ENCODE results near the gene ABCC8.

Gene ABCC8

GRCh38 chr11:17415523-17416104 is 61.0 kb downstream of the ABCC8 start:
- Histone ChIP-seq H3K27me3 (ENCODE audit: control insufficient read depth in 1 of 2, insufficient read depth in 1 of 2, low read length in 2 of 2) (peaks cover 36 to 75% of the 10 kb centered on the region in 2 experiments), H3K14ac (ENCODE audit: low read length in 2 of 2) (no peak overlapping the region), H3K27ac (ENCODE audit: low read length, poor library complexity, severe bottlenecking) (no peak overlapping the region), H3K4me3 (ENCODE audit: insufficient read depth in 1 of 2, low read depth in 1 of 2, low read length in 2 of 2) (no peak overlapping the region), H3K36me3 (ENCODE audit: control insufficient read depth in 1 of 2, insufficient read depth in 2 of 2, low read depth in 1 of 2, low read length in 2 of 2) (no peaks in the 10 kb centered on the region), H2BK12ac (ENCODE audit: low read length in 2 of 2) (no peak overlapping the region), H4K91ac (ENCODE audit: low read length) (no peak overlapping the region), H3K23ac (ENCODE audit: low read length in 2 of 2) (no peak overlapping the region), H3K4me2 (ENCODE audit: low read length, poor library complexity, severe bottlenecking) (no peak overlapping the region), H2BK120ac (ENCODE audit: low read depth, low read length) (no peak overlapping the region), H3K9me3 (ENCODE audit: control insufficient read depth, low read length) (no peaks in the 10 kb centered on the region), H3K9ac (ENCODE audit: low read length) (no peak overlapping the region), H3K4ac (ENCODE audit: low read depth in 1 of 2, low read length in 2 of 2) (no peak overlapping the region), H2AFZ (ENCODE audit: low read depth, low read length) (no peak overlapping the region), H4K8ac (ENCODE audit: low read length) (no peak overlapping the region), H2AK5ac (ENCODE audit: low read length, severe bottlenecking) (no peak overlapping the region), H3K79me1 (replicated peaks; ENCODE audit: low read length, poor library complexity, severe bottlenecking) (no peaks in the 10 kb centered on the region), H2BK15ac (ENCODE audit: low read depth, poor library complexity, severe bottlenecking) (no peak overlapping the region), H2BK5ac (ENCODE audit: low read depth, low read length, poor library complexity, severe bottlenecking) (no peak overlapping the region), H3K18ac (ENCODE audit: low read depth in 1 of 2, low read length in 2 of 2) (no peak overlapping the region), H3K4me1 (ENCODE audit: control insufficient read depth, insufficient read depth, low read depth, low read length) (no peaks in the 10 kb centered on the region)
- WGBS, result 58% methylated on average over 6 of the region's 6 CpGs
- DNase-seq, result no peak

- Histone ChIP-seq H2BK12ac (ENCODE audit: low read length in 2 of 2) (no peak overlapping the region), H3K4ac (ENCODE audit: low read depth in 1 of 2, low read length in 2 of 2) (no peak overlapping the region), H3K4me2 (ENCODE audit: low read length, poor library complexity, severe bottlenecking) (no peak overlapping the region), H3K9ac (ENCODE audit: low read length) (no peak overlapping the region), H3K4me1 (ENCODE audit: control insufficient read depth, insufficient read depth, low read depth, low read length) (no peaks in the 10 kb centered on the region), H3K36me3 (ENCODE audit: control insufficient read depth in 1 of 2, insufficient read depth in 2 of 2, low read depth in 1 of 2, low read length in 2 of 2) (no peaks in the 10 kb centered on the region), H3K9me3 (ENCODE audit: control insufficient read depth, low read length) (no peaks in the 10 kb centered on the region), H3K23ac (ENCODE audit: low read length in 2 of 2) (no peak overlapping the region), H4K8ac (ENCODE audit: low read length) (no peak overlapping the region), H2BK120ac (ENCODE audit: low read depth, low read length) (no peak overlapping the region), H2BK5ac (ENCODE audit: low read depth, low read length, poor library complexity, severe bottlenecking) (no peak overlapping the region), H2AFZ (ENCODE audit: low read depth, low read length) (no peak overlapping the region), H2AK5ac (ENCODE audit: low read length, severe bottlenecking) (no peak overlapping the region), H3K14ac (ENCODE audit: low read length in 2 of 2) (no peak overlapping the region), H3K79me1 (replicated peaks; ENCODE audit: low read length, poor library complexity, severe bottlenecking) (no peaks in the 10 kb centered on the region), H4K91ac (ENCODE audit: low read length) (no peak overlapping the region), H3K27me3 (ENCODE audit: control insufficient read depth in 1 of 2, insufficient read depth in 1 of 2, low read length in 2 of 2) (peaks cover 34 to 74% of the 10 kb centered on the region in 2 experiments), H2BK15ac (ENCODE audit: low read depth, poor library complexity, severe bottlenecking) (no peak overlapping the region), H3K27ac (ENCODE audit: low read length, poor library complexity, severe bottlenecking) (no peak overlapping the region), H3K4me3 (ENCODE audit: insufficient read depth in 1 of 2, low read depth in 1 of 2, low read length in 2 of 2) (no peak overlapping the region), H3K18ac (ENCODE audit: low read depth in 1 of 2, low read length in 2 of 2) (no peak overlapping the region)
- no peak for DNase-seq
- WGBS, result 88% methylated on average over 3 of the region's 5 CpGs
Observed at GRCh38 chr11:17414992-17415391, 61.7 kb downstream of the ABCC8 start.

- Histone ChIP-seq H3K4me2 (ENCODE audit: low read length, poor library complexity, severe bottlenecking) (no peak overlapping the region), H2BK12ac (ENCODE audit: low read length in 2 of 2) (no peak overlapping the region), H3K14ac (ENCODE audit: low read length in 2 of 2) (no peak overlapping the region), H2BK15ac (ENCODE audit: low read depth, poor library complexity, severe bottlenecking) (no peak overlapping the region), H4K8ac (ENCODE audit: low read length) (no peak overlapping the region), H3K18ac (ENCODE audit: low read depth in 1 of 2, low read length in 2 of 2) (no peak overlapping the region), H3K79me1 (replicated peaks; ENCODE audit: low read length, poor library complexity, severe bottlenecking) (no peaks in the 10 kb centered on the region), H3K9me3 (ENCODE audit: control insufficient read depth, low read length) (no peaks in the 10 kb centered on the region), H3K4me3 (ENCODE audit: insufficient read depth in 1 of 2, low read depth in 1 of 2, low read length in 2 of 2) (no peak overlapping the region), H2AK5ac (ENCODE audit: low read length, severe bottlenecking) (no peak overlapping the region), H3K27ac (ENCODE audit: low read length, poor library complexity, severe bottlenecking) (no peak overlapping the region), H3K4ac (ENCODE audit: low read depth in 1 of 2, low read length in 2 of 2) (no peak overlapping the region), H3K36me3 (ENCODE audit: control insufficient read depth in 1 of 2, insufficient read depth in 2 of 2, low read depth in 1 of 2, low read length in 2 of 2) (no peaks in the 10 kb centered on the region), H2BK120ac (ENCODE audit: low read depth, low read length) (no peak overlapping the region), H3K9ac (ENCODE audit: low read length) (no peak overlapping the region), H3K27me3 (ENCODE audit: control insufficient read depth in 1 of 2, insufficient read depth in 1 of 2, low read length in 2 of 2) (peaks cover 33 to 71% of the 10 kb centered on the region in 2 experiments), H3K4me1 (ENCODE audit: control insufficient read depth, insufficient read depth, low read depth, low read length) (no peaks in the 10 kb centered on the region), H4K91ac (ENCODE audit: low read length) (no peak overlapping the region), H2BK5ac (ENCODE audit: low read depth, low read length, poor library complexity, severe bottlenecking) (no peak overlapping the region), H3K23ac (ENCODE audit: low read length in 2 of 2) (no peak overlapping the region), H2AFZ (ENCODE audit: low read depth, low read length) (no peak overlapping the region)
- 80% methylated on average over 8 of the region's 8 CpGs for WGBS
- no peak for DNase-seq
Observed at GRCh38 chr11:17414317-17414737, 62.3 kb downstream of the ABCC8 start.

- H3K36me3 ChIP-seq (ENCODE audit: control insufficient read depth in 1 of 2, insufficient read depth in 2 of 2, low read depth in 1 of 2, low read length in 2 of 2), result no peaks in the 10 kb centered on the region
- no peak overlapping the region for H3K9ac ChIP-seq (ENCODE audit: low read length)
- H3K14ac ChIP-seq (ENCODE audit: low read length in 2 of 2), result no peak overlapping the region
- WGBS, result 85% methylated on average over 12 of the region's 15 CpGs
- H4K8ac ChIP-seq (ENCODE audit: low read length), result no peak overlapping the region
- H2BK120ac ChIP-seq (ENCODE audit: low read depth, low read length), result no peak overlapping the region
- H3K4me2 ChIP-seq (ENCODE audit: low read length, poor library complexity, severe bottlenecking), result no peak overlapping the region
- H3K23ac ChIP-seq (ENCODE audit: low read length in 2 of 2), result no peak overlapping the region
- H4K91ac ChIP-seq (ENCODE audit: low read length), result no peak overlapping the region
- H3K27ac ChIP-seq (ENCODE audit: low read length, poor library complexity, severe bottlenecking), result no peak overlapping the region
- H3K4me3 ChIP-seq (ENCODE audit: insufficient read depth in 1 of 2, low read depth in 1 of 2, low read length in 2 of 2), result no peak overlapping the region
- H2BK12ac ChIP-seq (ENCODE audit: low read length in 2 of 2), result no peak overlapping the region
- no peaks in the 10 kb centered on the region for H3K4me1 ChIP-seq (ENCODE audit: control insufficient read depth, insufficient read depth, low read depth, low read length)
- H3K9me3 ChIP-seq (ENCODE audit: control insufficient read depth, low read length), result no peaks in the 10 kb centered on the region
- DNase-seq, result no peak
- no peak overlapping the region for H3K4ac ChIP-seq (ENCODE audit: low read depth in 1 of 2, low read length in 2 of 2)
- H2AFZ ChIP-seq (ENCODE audit: low read depth, low read length), result no peak overlapping the region
- H2AK5ac ChIP-seq (ENCODE audit: low read length, severe bottlenecking), result no peak overlapping the region
- H2BK15ac ChIP-seq (ENCODE audit: low read depth, poor library complexity, severe bottlenecking), result no peak overlapping the region
- H3K79me1 ChIP-seq (replicated peaks; ENCODE audit: low read length, poor library complexity, severe bottlenecking), result no peaks in the 10 kb centered on the region
- H3K18ac ChIP-seq (ENCODE audit: low read depth in 1 of 2, low read length in 2 of 2), result no peak overlapping the region
- H2BK5ac ChIP-seq (ENCODE audit: low read depth, low read length, poor library complexity, severe bottlenecking), result no peak overlapping the region
- H3K27me3 ChIP-seq (ENCODE audit: control insufficient read depth in 1 of 2, insufficient read depth in 1 of 2, low read length in 2 of 2), result peaks cover 27 to 65% of the 10 kb centered on the region in 2 experiments
Observed at GRCh38 chr11:17413414-17414316, 63.0 kb downstream of the ABCC8 start.
